Adrenal gland (tissue), 5 donors: ENCODE results near the gene SYTL3.

Source experiments
- CTCF ChIP-seq, 6 experiments: fragments of 450-650 bp in 4 of 6; fragments of 200-600 bp in 2 of 6; sonication (generic) in 1 of 6; IDR thresholded peaks; 1 replicate in 5 of 6; 2 replicates in 1 of 6; pipeline versions ENCODE4 v1.5.1 to v1.8.0; 2016 to 2021; ENCODE audit warnings: antibody characterized with exemption in 6 of 6, mild to moderate bottlenecking in 2 of 6, moderate library complexity in 1 of 6
- POLR2A ChIP-seq, 2 donors: fragments of 450-650 bp; IDR thresholded peaks; one replicate each; pipeline ENCODE4 v1.6.1; 2017; ENCODE audit warnings: antibody characterized with exemption in 2 of 2, mild to moderate bottlenecking in 2 of 2, moderate library complexity in 1 of 2
- donor health status: DM: no; HTN: no; CAD: no.

GRCh38 chr6:158717341-158718330, 67.8 kb downstream of the SYTL3 start:
- TF ChIP-seq CTCF (IDR thresholded peaks at IDR 0.05), result no peak
- no peak for TF ChIP-seq POLR2A (IDR thresholded peaks at IDR 0.05)
